ENCODE measurements around the gene KSR2. TPM values are rescaled to one million over a fixed set of nuclear protein-coding genes. Genes with fewer than 3 reads are reported as not detected.
"Not testable (repeated sequence)": the region's sequence is repeated elsewhere in the genome, so short reads cannot be mapped to it uniquely, and the experiment has no call there.

Gene KSR2
- total RNA-seq, 2 experiments from 2014 or later: 0.03 to 0.15 TPM

DNA sequence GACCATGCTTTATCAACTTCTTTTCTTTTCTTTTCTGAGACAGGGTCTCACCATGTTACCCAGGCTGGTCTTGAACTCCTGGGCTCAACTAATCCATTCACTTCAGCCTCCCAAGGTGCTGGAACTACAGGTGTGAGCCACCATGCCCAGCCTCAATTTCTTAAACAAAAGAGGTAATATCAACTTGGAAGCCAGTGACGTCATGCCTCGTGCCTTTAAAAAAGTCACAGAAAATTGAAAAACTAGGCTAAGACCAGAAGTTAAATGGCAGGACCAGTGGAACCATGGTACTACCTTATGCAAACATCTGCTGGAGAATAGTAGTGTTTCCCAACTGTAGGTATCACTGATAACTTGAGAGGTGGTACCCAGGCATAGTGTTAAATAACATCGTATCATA lies 103.3 kb downstream of the KSR2 start:
- no peaks in the 10 kb centered on the region for H3K9me2 ChIP-seq (ENCODE audit: insufficient read depth, low read length)
- no peaks in the 10 kb centered on the region for H3K9me3 ChIP-seq (ENCODE audit: low read length)
- TF ChIP-seq, protein P1, sequence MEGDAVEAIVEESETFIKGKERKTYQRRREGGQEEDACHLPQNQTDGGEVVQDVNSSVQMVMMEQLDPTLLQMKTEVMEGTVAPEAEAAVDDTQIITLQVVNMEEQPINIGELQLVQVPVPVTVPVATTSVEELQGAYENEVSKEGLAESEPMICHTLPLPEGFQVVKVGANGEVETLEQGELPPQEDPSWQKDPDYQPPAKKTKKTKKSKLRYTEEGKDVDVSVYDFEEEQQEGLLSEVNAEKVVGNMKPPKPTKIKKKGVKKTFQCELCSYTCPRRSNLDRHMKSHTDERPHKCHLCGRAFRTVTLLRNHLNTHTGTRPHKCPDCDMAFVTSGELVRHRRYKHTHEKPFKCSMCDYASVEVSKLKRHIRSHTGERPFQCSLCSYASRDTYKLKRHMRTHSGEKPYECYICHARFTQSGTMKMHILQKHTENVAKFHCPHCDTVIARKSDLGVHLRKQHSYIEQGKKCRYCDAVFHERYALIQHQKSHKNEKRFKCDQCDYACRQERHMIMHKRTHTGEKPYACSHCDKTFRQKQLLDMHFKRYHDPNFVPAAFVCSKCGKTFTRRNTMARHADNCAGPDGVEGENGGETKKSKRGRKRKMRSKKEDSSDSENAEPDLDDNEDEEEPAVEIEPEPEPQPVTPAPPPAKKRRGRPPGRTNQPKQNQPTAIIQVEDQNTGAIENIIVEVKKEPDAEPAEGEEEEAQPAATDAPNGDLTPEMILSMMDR (conservative IDR thresholded peaks at IDR 0.05; ENCODE audit: low read length): no peak
- TF ChIP-seq EZH2phosphoT487 (IDR thresholded peaks at IDR 0.05; ENCODE audit: borderline replicate concordance, low read depth, low read length): no peak
- H2AFZ ChIP-seq (ENCODE audit: low read length): no peak overlapping the region
- H3K36me3 ChIP-seq (ENCODE audit: insufficient read depth, low read length): no peaks in the 10 kb centered on the region
- no TSS peak for BruUV-seq (replicated peaks)
- DNase-seq (ENCODE audit: low spot score): no peak
- H3K4me2 ChIP-seq (ENCODE audit: low read length): no peak overlapping the region
- no peaks in the 10 kb centered on the region for H4K20me1 ChIP-seq (ENCODE audit: insufficient read depth, low read length)
- intact Hi-C loops (cut with micrococcal nuclease; ENCODE audit: unreplicated experiment): no loop called here
- no peak overlapping the region for H3K4me3 ChIP-seq (ENCODE audit: low read depth, low read length, poor library complexity, severe bottlenecking)
- ChIA-PET CTCF (ENCODE audit: unreplicated experiment) (no interaction called here), POLR2A (no interaction called here)
- no peaks in the 10 kb centered on the region for H3K4me1 ChIP-seq (ENCODE audit: insufficient read depth, low read length, poor library complexity, severe bottlenecking)
- H3K79me2 ChIP-seq (ENCODE audit: insufficient read depth, low read depth, low read length): no peaks in the 10 kb centered on the region
- H3K27ac ChIP-seq (ENCODE audit: low read depth, low read length, poor library complexity, severe bottlenecking): no peak overlapping the region

DNA sequence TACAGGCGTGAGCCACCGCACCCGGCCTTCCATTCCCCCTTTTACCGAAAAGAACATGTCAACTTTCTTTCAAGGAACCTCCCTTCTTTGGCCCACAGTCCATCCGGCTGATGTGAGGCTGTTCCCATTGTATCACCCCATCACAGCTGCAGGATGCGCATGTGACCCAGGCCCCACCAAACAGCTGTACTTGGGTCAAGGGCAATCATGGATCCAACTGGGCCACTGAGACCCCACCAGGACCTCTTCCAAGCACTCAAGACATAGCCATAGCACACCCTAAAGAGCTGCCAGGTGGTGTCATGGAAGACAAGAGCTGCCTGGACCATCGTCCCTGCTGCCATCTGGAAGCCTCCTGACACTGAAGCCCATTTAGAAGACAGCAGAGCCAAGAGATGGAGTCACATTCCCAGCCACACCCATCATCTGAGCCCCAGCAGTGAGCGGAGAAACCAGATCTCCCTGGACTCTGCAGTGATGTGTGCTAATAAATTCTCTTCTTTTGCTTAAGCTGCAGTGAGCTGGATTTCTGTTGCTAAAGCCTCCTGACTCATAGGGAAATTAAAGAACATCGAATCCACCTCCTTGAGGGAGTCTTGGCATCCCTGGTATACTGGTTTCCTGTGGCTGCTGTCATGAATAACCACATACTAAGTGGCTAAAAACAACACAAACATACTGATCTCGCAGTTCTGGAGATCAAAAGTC lies 105.6 kb downstream of the KSR2 start:
- Histone ChIP-seq H4K20me1 (ENCODE audit: insufficient read depth, low read length) (no peaks in the 10 kb centered on the region), H3K9me2 (ENCODE audit: insufficient read depth, low read length) (no peaks in the 10 kb centered on the region), H3K36me3 (ENCODE audit: insufficient read depth, low read length) (no peaks in the 10 kb centered on the region), H3K4me1 (ENCODE audit: insufficient read depth, low read length, poor library complexity, severe bottlenecking) (no peaks in the 10 kb centered on the region), H2AFZ (ENCODE audit: low read length) (no peak overlapping the region), H3K4me3 (ENCODE audit: low read depth, low read length, poor library complexity, severe bottlenecking) (no peak overlapping the region), H3K27ac (ENCODE audit: low read depth, low read length, poor library complexity, severe bottlenecking) (no peak overlapping the region), H3K4me2 (ENCODE audit: low read length) (no peak overlapping the region), H3K9me3 (ENCODE audit: low read length) (no peaks in the 10 kb centered on the region), H3K79me2 (ENCODE audit: insufficient read depth, low read depth, low read length) (no peaks in the 10 kb centered on the region)
- CTCF ChIA-PET (ENCODE audit: unreplicated experiment): no interaction called here
- BruUV-seq (replicated peaks): no TSS peak
- intact Hi-C loops (cut with micrococcal nuclease; ENCODE audit: unreplicated experiment): no loop called here
- TF ChIP-seq, protein P1 (conservative IDR thresholded peaks at IDR 0.05; ENCODE audit: low read length): no peak
- no peak for TF ChIP-seq EZH2phosphoT487 (IDR thresholded peaks at IDR 0.05; ENCODE audit: borderline replicate concordance, low read depth, low read length)
- POLR2A ChIA-PET: interaction anchor here (0.6 kb wide), 1 partner anchor 1767 kb away, joined by 5 read pairs; no protein-coding TSS in a partner anchor
- no peak for DNase-seq (ENCODE audit: low spot score)

DNA sequence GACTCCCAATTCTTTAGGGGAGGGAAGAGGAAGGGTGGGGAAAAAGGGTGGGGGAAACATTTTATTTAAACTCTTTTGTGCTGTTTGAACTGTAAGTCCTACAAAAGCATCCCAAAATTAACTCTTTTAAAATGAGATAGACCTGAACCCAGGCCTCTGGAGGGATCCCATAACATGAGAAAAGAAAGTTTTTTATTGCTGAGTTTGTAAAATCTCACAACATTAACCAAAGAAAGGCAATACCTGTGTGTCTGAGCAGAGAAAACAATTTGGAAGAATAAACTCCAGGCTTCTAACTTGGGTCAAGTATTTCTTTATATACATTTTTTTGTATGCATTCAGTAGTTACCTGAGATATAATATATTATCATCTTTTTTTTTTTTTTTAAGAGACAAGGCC lies 107.1 kb downstream of the KSR2 start:
- Histone ChIP-seq H2AFZ (ENCODE audit: low read length) (no peak overlapping the region), H3K4me1 (ENCODE audit: insufficient read depth, low read length, poor library complexity, severe bottlenecking) (no peaks in the 10 kb centered on the region), H3K36me3 (ENCODE audit: insufficient read depth, low read length) (no peaks in the 10 kb centered on the region), H3K4me2 (ENCODE audit: low read length) (no peak overlapping the region), H3K79me2 (ENCODE audit: insufficient read depth, low read depth, low read length) (no peaks in the 10 kb centered on the region), H3K9me2 (ENCODE audit: insufficient read depth, low read length) (no peaks in the 10 kb centered on the region), H3K4me3 (ENCODE audit: low read depth, low read length, poor library complexity, severe bottlenecking) (no peak overlapping the region), H3K9me3 (ENCODE audit: low read length) (no peaks in the 10 kb centered on the region), H4K20me1 (ENCODE audit: insufficient read depth, low read length) (no peaks in the 10 kb centered on the region), H3K27ac (ENCODE audit: low read depth, low read length, poor library complexity, severe bottlenecking) (no peak overlapping the region)
- no TSS peak for BruUV-seq (replicated peaks)
- no peak for DNase-seq (ENCODE audit: low spot score)
- POLR2A ChIA-PET: no interaction called here
- TF ChIP-seq, protein P1 (conservative IDR thresholded peaks at IDR 0.05; ENCODE audit: low read length): no peak
- TF ChIP-seq EZH2phosphoT487 (IDR thresholded peaks at IDR 0.05; ENCODE audit: borderline replicate concordance, low read depth, low read length): no peak
- intact Hi-C loops (cut with micrococcal nuclease; ENCODE audit: unreplicated experiment): no loop called here
- CTCF ChIA-PET (ENCODE audit: unreplicated experiment): no interaction called here

DNA sequence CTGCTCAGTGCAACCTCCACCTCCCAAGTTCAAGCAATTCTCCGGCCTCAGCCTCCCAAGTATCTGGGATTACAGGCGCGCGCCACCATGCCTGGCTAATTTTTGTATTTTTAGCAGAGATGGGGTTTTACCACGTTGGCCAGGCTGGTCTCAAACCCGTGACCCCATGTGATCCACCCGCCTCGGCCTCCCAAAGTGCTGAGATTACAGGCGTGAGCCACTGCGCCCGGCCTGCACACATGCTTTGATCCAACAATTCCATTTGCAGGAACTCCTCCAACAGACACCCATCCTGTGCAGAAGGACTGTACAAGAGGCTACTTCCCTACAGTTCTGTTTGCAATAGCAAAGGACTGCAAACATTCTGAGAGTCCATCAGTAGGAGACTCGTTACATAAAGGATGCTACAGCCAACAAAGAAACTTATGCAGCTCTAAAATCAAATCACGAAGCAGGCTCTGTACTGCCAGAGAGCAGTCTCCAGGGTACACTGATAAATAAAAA lies 108.0 kb downstream of the KSR2 start:
- H3K27ac ChIP-seq (ENCODE audit: low read depth, low read length, poor library complexity, severe bottlenecking); H3K9me3 ChIP-seq (ENCODE audit: low read length); H3K4me1 ChIP-seq (ENCODE audit: insufficient read depth, low read length, poor library complexity, severe bottlenecking); POLR2A ChIA-PET; intact Hi-C loops (cut with micrococcal nuclease; ENCODE audit: unreplicated experiment); H4K20me1 ChIP-seq (ENCODE audit: insufficient read depth, low read length); H3K79me2 ChIP-seq (ENCODE audit: insufficient read depth, low read depth, low read length); H3K9me2 ChIP-seq (ENCODE audit: insufficient read depth, low read length); H3K4me2 ChIP-seq (ENCODE audit: low read length); H3K4me3 ChIP-seq (ENCODE audit: low read depth, low read length, poor library complexity, severe bottlenecking); DNase-seq (ENCODE audit: low spot score); H3K36me3 ChIP-seq (ENCODE audit: insufficient read depth, low read length); CTCF ChIA-PET (ENCODE audit: unreplicated experiment); BruUV-seq (replicated peaks); H2AFZ ChIP-seq (ENCODE audit: low read length): not testable (repeated sequence)

Data from OCI-LY7 (cell line).